ENCODE measurements around the gene AGBL1. TPM values are rescaled to one million over a fixed set of nuclear protein-coding genes. Genes with fewer than 3 reads are reported as not detected.

The AGBL1 gene
- total RNA-seq, 2 donors from 2014 or later, result not detected

- intact Hi-C loops (cut with DNase I), result no loop called here
- Histone ChIP-seq H3K4me3 (no peak overlapping the region), H3K4me1 (no peaks in the 10 kb centered on the region), H3K36me3 (replicated peaks in 1 of 2; ENCODE audit: insufficient read depth in 1 of 2, low read depth in 2 of 2) (no peaks in the 10 kb centered on the region), H3K27me3 (no peaks in the 10 kb centered on the region), H3K9me3 (no peaks in the 10 kb centered on the region), H3K27ac (no peak overlapping the region)
- TF ChIP-seq POLR2A (IDR thresholded peaks at IDR 0.05) (no peak), CTCF (IDR thresholded peaks at IDR 0.05) (no peak)
- WGBS, 2 donors, result 39 to 42% methylated on average over 6 of the region's 6 CpGs
- peak in 1 of 4 donors; percentile 3 for DNase-seq
- no peak for ATAC-seq
These were observed 55.4 kb downstream of the AGBL1 start for GRCh38 chr15:86135041-86135440.

GRCh38 chr15:86136861-86137260 is 57.2 kb downstream of the AGBL1 start:
- Histone ChIP-seq H3K4me1 (no peaks in the 10 kb centered on the region), H3K9me3 (no peaks in the 10 kb centered on the region), H3K36me3 (replicated peaks in 1 of 2; ENCODE audit: insufficient read depth in 1 of 2, low read depth in 2 of 2) (no peaks in the 10 kb centered on the region), H3K27ac (no peak overlapping the region), H3K4me3 (no peak overlapping the region), H3K27me3 (no peaks in the 10 kb centered on the region)
- ATAC-seq (no peak), DNase-seq (no peak)
- intact Hi-C loops (cut with DNase I), result no loop called here
- no peak for TF ChIP-seq POLR2A (IDR thresholded peaks at IDR 0.05)
- WGBS, 2 donors, result 54 to 70% methylated on average over 2 of the region's 2 CpGs

GRCh38 chr15:86138798-86139197 is 59.1 kb downstream of the AGBL1 start:
- Histone ChIP-seq H3K9me3 (no peaks in the 10 kb centered on the region), H3K27me3 (no peaks in the 10 kb centered on the region), H3K36me3 (replicated peaks in 1 of 2; ENCODE audit: insufficient read depth in 1 of 2, low read depth in 2 of 2) (no peaks in the 10 kb centered on the region), H3K4me1 (no peaks in the 10 kb centered on the region), H3K4me3 (no peak overlapping the region), H3K27ac (no peak overlapping the region)
- intact Hi-C loops (cut with DNase I), result no loop called here
- TF ChIP-seq POLR2A (IDR thresholded peaks at IDR 0.05) (no peak), CTCF (IDR thresholded peaks at IDR 0.05) (no peak)
- WGBS, 2 donors, result 38 to 49% methylated on average over 3 of the region's 3 CpGs
- ATAC-seq (no peak), DNase-seq (no peak)

- intact Hi-C loops (cut with DNase I), result no loop called here
- no peak for DNase-seq
- H3K9me3 ChIP-seq, result no peaks in the 10 kb centered on the region
- no peak for ATAC-seq
- H3K27me3 ChIP-seq, result no peaks in the 10 kb centered on the region
- H3K36me3 ChIP-seq (replicated peaks in 1 of 2; ENCODE audit: insufficient read depth in 1 of 2, low read depth in 2 of 2), result no peaks in the 10 kb centered on the region
- TF ChIP-seq POLR2A (IDR thresholded peaks at IDR 0.05) (no peak), CTCF (IDR thresholded peaks at IDR 0.05) (no peak)
- 57 to 62% methylated on average over 9 of the region's 9 CpGs for WGBS, 2 donors
- no peak overlapping the region for H3K4me3 ChIP-seq
- H3K27ac ChIP-seq, result no peak overlapping the region
- H3K4me1 ChIP-seq, result no peaks in the 10 kb centered on the region
These were observed 60.2 kb downstream of the AGBL1 start for GRCh38 chr15:86139828-86140227.

- H3K36me3 ChIP-seq (replicated peaks in 1 of 2; ENCODE audit: insufficient read depth in 1 of 2, low read depth in 2 of 2), result no peaks in the 10 kb centered on the region
- intact Hi-C loops (cut with DNase I), result no loop called here
- ATAC-seq, result no peak
- H3K27ac ChIP-seq, result no peak overlapping the region
- no peaks in the 10 kb centered on the region for H3K27me3 ChIP-seq
- WGBS, 2 donors, result 28 to 50% methylated on average over 1 of the region's 1 CpG
- no peaks in the 10 kb centered on the region for H3K4me1 ChIP-seq
- no peak overlapping the region for H3K4me3 ChIP-seq
- TF ChIP-seq POLR2A (IDR thresholded peaks at IDR 0.05) (no peak), CTCF (IDR thresholded peaks at IDR 0.05) (no peak)
- DNase-seq, result no peak
- H3K9me3 ChIP-seq, result no peaks in the 10 kb centered on the region
These were observed 75.0 kb downstream of the AGBL1 start for GRCh38 chr15:86154705-86155104.
